ENCODE data around the gene CASTOR1. TPM values are rescaled to one million over a fixed set of nuclear protein-coding genes. Genes with fewer than 3 reads are reported as not detected.
"Not testable (repeated sequence)": the region's sequence is repeated elsewhere in the genome, so short reads cannot be mapped to it uniquely, and the experiment has no call there.

CASTOR1 gene
- 7.6 TPM for total RNA-seq
- long read RNA-seq, transcript CASTOR1-202 (9 exons, 1,623 nt) = major isoform, 12 of 19 reads
- long read RNA-seq, partial matches to known transcripts = 0 of 19 reads
- long read RNA-seq, other reads (novel, unspliced or antisense) = 4 of 19 reads

- ATAC-seq (peak; percentile 88), DNase-seq (peak; percentile 99)
- intact Hi-C loops (cut with micrococcal nuclease) = loop anchor here (5.0 kb wide), 1 partner anchor 98 kb away; the partner anchor contains the start of gene RNF215
These were observed at the start of gene CASTOR1 for GRCh38 chr22:30289141-30289979. Gene CASTOR1, minus strand, starts transcription at chr22:30289505. Its CDS starts 8 bp downstream, at chr22:30289497.

GRCh38 chr22:30338802-30339201, 49.5 kb upstream of the CASTOR1 start:
- intact Hi-C loops (cut with micrococcal nuclease) = no loop called here
- no peak for ATAC-seq
- no peak for DNase-seq

- DNase-seq; ATAC-seq; intact Hi-C loops (cut with micrococcal nuclease): not testable (repeated sequence)
These were observed 49.0 kb upstream of the CASTOR1 start for GRCh38 chr22:30338341-30338740.

GRCh38 chr22:30337461-30337778, 48.1 kb upstream of the CASTOR1 start:
- DNase-seq = no peak
- intact Hi-C loops (cut with micrococcal nuclease) = no loop called here
- ATAC-seq = no peak

- intact Hi-C loops (cut with micrococcal nuclease) = no loop called here
- DNase-seq (peak; percentile 83), ATAC-seq (peak; percentile 84)
These were observed 47.6 kb upstream of the CASTOR1 start for GRCh38 chr22:30336752-30337460.

DNA sequence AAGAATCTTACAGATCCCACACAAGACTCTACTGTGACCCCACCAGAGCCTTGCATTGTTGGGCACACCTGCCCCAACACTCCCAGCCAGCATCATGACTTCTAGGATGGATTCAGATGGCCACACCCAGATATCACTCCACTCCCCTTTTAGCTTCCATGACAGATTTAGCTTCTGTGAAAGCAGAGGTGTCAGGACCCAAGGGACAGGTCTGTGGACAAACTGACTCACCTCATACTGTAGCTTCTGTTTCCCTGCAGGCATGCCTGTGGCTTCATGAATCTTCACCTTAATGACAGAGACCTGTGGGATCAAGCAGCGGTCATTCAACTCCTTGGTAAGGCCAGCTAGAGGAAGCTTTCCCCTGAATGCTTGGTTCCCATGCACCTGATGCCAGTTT, 45.9 kb upstream of the CASTOR1 start:
- intact Hi-C loops (cut with micrococcal nuclease) = no loop called here
- DNase-seq (no peak), ATAC-seq (no peak)

- DNase-seq = no peak
- intact Hi-C loops (cut with micrococcal nuclease) = no loop called here
- no peak for ATAC-seq
These were observed 45.3 kb upstream of the CASTOR1 start for GRCh38 chr22:30334646-30335045.

- no peak for ATAC-seq
- intact Hi-C loops (cut with micrococcal nuclease) = no loop called here
- DNase-seq = no peak
These were observed 44.4 kb upstream of the CASTOR1 start for GRCh38 chr22:30333707-30334087.

GRCh38 chr22:30332994-30333706, 43.8 kb upstream of the CASTOR1 start:
- ATAC-seq (no peak), DNase-seq (no peak)
- intact Hi-C loops (cut with micrococcal nuclease) = no loop called here

GRCh38 chr22:30332551-30332950, 43.2 kb upstream of the CASTOR1 start:
- ATAC-seq (no peak), DNase-seq (no peak)
- intact Hi-C loops (cut with micrococcal nuclease) = no loop called here

- DNase-seq (no peak), ATAC-seq (no peak)
- intact Hi-C loops (cut with micrococcal nuclease) = no loop called here
These were observed 39.3 kb upstream of the CASTOR1 start for GRCh38 chr22:30328466-30329049.

DNA sequence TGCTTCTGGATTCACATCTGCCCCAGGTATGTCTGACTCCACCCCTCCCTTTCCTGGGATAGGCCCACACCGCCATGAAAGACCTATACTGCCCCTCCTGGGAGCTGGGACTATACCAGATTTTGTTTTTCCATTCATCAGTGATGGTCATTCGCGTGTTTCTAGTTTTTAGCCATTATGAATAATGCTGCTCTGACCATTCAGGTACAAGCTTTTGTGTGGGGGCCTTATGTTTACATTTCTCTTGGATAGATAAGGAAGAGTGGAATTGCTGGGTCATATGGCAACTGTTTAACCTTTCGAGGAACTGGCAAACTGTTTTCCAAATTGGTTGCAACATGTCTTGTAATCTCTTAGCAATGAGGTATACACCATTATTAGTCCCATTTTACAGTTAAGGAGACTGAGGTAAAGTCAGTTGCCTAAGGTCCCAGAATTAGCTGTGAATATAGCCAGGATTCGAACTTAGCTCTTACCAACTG, 38.6 kb upstream of the CASTOR1 start:
- ATAC-seq (no peak), DNase-seq (no peak)
- intact Hi-C loops (cut with micrococcal nuclease) = no loop called here

DNA sequence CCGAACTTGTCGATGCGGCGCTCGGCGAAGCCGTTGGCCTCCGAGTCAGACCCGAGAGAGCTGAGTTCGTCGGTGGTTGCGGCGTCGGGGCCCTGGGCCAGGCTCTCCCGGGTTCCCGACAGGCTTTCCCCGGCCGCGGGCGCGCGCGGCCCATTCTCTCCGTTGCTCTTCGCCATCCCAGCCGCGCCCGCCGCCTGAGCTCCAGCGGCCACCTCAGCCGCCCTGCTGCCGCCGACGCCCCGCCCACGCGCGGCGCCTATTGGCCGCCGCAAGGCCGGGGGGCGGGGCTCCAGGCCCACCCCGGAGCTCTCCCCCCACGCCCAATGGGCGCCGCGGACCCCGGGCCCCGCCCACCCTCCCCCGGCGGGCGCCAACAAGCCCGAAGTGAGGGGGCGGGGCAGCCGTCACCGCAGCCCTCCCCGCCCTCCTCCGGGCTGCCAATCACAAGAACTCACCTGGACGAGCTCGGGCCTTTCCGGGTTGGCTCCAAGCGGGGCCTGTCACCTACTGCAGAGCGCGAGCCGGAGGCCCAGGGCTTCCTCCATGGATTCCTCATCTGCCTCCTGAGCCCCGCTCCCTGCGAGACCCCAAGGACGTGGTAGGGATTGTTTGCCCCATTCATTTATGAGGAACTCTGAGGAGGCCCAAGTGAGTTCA, 37.5 kb upstream of the CASTOR1 start, which contains the start of gene TBC1D10A:
TBC1D10A (minus strand) TSS at position 236 of the 657 bp plus-strand sequence; CDS start at position 176, 60 bp downstream.
- DNase-seq (peak; percentile 96), ATAC-seq (peak; percentile 96)
- intact Hi-C loops (cut with micrococcal nuclease) = no loop called here

- intact Hi-C loops (cut with micrococcal nuclease) = no loop called here
- DNase-seq (no peak), ATAC-seq (peak; percentile 64)
These were observed 37.0 kb upstream of the CASTOR1 start for GRCh38 chr22:30326255-30326705.

GRCh38 chr22:30325724-30326254, 36.5 kb upstream of the CASTOR1 start:
- intact Hi-C loops (cut with micrococcal nuclease) = no loop called here
- ATAC-seq = no peak
- no peak for DNase-seq

GRCh38 chr22:30325065-30325720, 35.9 kb upstream of the CASTOR1 start:
- intact Hi-C loops (cut with micrococcal nuclease) = no loop called here
- no peak for DNase-seq
- ATAC-seq = peak; percentile 23

- no peak for DNase-seq
- intact Hi-C loops (cut with micrococcal nuclease) = no loop called here
- no peak for ATAC-seq
These were observed 34.9 kb upstream of the CASTOR1 start for GRCh38 chr22:30324014-30324730.
